Esophagus squamous epithelium (tissue), 5 donors: ENCODE measurements around the gene TFCP2. TPM values are rescaled to one million over a fixed set of nuclear protein-coding genes. Genes with fewer than 3 reads are reported as not detected.

Source experiments
- DNase-seq: peaks from one replicate; lab custom pipeline; 2025; lab: John Stamatoyannopoulos, UW
- H3K27ac ChIP-seq, 4 donors: fragments of 200-600 bp; sonication (generic); one replicate each; pipeline ENCODE4 v1.5.1; 2016 to 2019; ENCODE audit warnings: mild to moderate bottlenecking in 1 of 4
- H3K27me3 ChIP-seq, 4 donors: fragments of 200-600 bp; sonication (generic); 1 replicate in 3 of 4; 2 replicates in 1 of 4; pipeline versions ENCODE4 v1.5.1 to v1.6.0; 2017 to 2021; ENCODE audit warnings: antibody characterized with exemption in 1 of 4
- H3K36me3 ChIP-seq, 3 donors: fragments of 200-600 bp; sonication (generic); one replicate each; pipeline ENCODE4 v1.5.1; 2016 to 2019
- H3K4me1 ChIP-seq, 3 donors: fragments of 200-600 bp; sonication (generic); one replicate each; pipeline ENCODE4 v1.5.1; 2017 to 2019
- H3K4me3 ChIP-seq, 4 donors: fragments of 200-600 bp; sonication (generic); 1 replicate in 3 of 4; 2 replicates in 1 of 4; pipeline ENCODE4 v1.5.1; 2016 to 2019; ENCODE audit warnings: mild to moderate bottlenecking in 2 of 4, moderate library complexity in 1 of 4
- H3K9me3 ChIP-seq, 3 donors: fragments of 200-600 bp; sonication (generic); one replicate each; pipeline ENCODE4 v1.5.1; 2016 to 2019
- POLR2A ChIP-seq, 4 donors: fragments of 450-650 bp; IDR thresholded peaks; one replicate each; pipeline ENCODE4 v1.6.1; 2017; ENCODE audit warnings: antibody characterized with exemption in 4 of 4, mild to moderate bottlenecking in 4 of 4, moderate library complexity in 3 of 4
- WGBS, 2 donors: methylation state at CpG; one replicate each; pipeline ENCODE4 v1.1.5; 2018; 5-methylcytosine and 5-hydroxymethylcytosine counted together
- intact Hi-C: fragments of 100-400 bp; cut with DNase I; formaldehyde crosslinking; loops from one replicate; pipeline ENCODE4 v1.15.0; 2022
- total RNA-seq, 4 donors: library from RNA; depleted of rRNA; stranded (reverse); fragments of >200 nt; gene quantifications; one replicate each; pipeline ENCODE4 v1.1.0, GENCODE V29; 2016
- TF ChIP-seq, protein P1 (sequence below), 6 experiments: fragments of 450-650 bp in 4 of 6; fragments of 200-600 bp in 2 of 6; sonication (generic) in 2 of 6; IDR thresholded peaks; one replicate each; pipeline ENCODE4 v1.5.1; 2016 to 2019; ENCODE audit warnings: antibody characterized with exemption in 6 of 6, mild to moderate bottlenecking in 4 of 6, moderate library complexity in 4 of 6
- donor health status: DM: yes; HTN: yes; CAD: no.

Gene TFCP2
- total RNA-seq, 4 donors from 2014 or later = 10.8 to 12.0 (median 11.7) TPM

DNA sequence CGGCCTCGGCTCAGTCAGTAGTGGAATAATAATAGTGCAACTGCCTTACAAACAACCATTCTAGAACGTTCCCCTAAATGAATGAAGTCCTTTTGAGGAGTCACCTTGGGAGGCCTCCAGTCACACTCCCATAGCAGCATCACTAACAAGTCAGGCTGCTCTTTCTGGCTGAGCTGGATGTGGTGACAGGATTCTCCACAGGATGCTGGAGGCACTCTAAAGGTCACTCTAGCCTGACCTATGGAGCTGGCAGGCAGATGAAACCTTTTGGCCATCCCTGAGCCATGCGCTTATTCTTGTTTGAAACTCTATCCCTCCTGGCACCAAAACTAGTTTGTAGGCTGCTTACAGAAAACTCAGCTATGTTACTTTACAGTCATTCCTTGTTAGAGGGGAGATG, 17.9 kb upstream of the TFCP2 start:
- no peaks in the 10 kb centered on the region for H3K9me3 ChIP-seq
- WGBS, 2 donors = 90 to 100% methylated on average over 1 to 2 of the region's 4 CpGs
- H3K27ac ChIP-seq = no peak overlapping the region
- TF ChIP-seq, protein P1, sequence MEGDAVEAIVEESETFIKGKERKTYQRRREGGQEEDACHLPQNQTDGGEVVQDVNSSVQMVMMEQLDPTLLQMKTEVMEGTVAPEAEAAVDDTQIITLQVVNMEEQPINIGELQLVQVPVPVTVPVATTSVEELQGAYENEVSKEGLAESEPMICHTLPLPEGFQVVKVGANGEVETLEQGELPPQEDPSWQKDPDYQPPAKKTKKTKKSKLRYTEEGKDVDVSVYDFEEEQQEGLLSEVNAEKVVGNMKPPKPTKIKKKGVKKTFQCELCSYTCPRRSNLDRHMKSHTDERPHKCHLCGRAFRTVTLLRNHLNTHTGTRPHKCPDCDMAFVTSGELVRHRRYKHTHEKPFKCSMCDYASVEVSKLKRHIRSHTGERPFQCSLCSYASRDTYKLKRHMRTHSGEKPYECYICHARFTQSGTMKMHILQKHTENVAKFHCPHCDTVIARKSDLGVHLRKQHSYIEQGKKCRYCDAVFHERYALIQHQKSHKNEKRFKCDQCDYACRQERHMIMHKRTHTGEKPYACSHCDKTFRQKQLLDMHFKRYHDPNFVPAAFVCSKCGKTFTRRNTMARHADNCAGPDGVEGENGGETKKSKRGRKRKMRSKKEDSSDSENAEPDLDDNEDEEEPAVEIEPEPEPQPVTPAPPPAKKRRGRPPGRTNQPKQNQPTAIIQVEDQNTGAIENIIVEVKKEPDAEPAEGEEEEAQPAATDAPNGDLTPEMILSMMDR (IDR thresholded peaks at IDR 0.05) = no peak
- TF ChIP-seq POLR2A (IDR thresholded peaks at IDR 0.05) = no peak
- intact Hi-C loops = no loop called here
- H3K4me3 ChIP-seq = no peak overlapping the region
- H3K36me3 ChIP-seq = peaks cover 0 to 35% (median 0%) of the 10 kb centered on the region in 3 donors
- no peaks in the 10 kb centered on the region for H3K27me3 ChIP-seq
- DNase-seq = no peak
- H3K4me1 ChIP-seq = peaks cover 0 to 26% (median 0%) of the 10 kb centered on the region in 3 donors

- no peaks in the 10 kb centered on the region for H3K9me3 ChIP-seq
- no peak overlapping the region for H3K4me3 ChIP-seq
- no peak for DNase-seq
- peaks cover 0 to 35% (median 0%) of the 10 kb centered on the region in 3 donors for H3K36me3 ChIP-seq
- intact Hi-C loops = no loop called here
- H3K27ac ChIP-seq = no peak overlapping the region
- H3K4me1 ChIP-seq = peaks cover 0 to 26% (median 0%) of the 10 kb centered on the region in 3 donors
- TF ChIP-seq, protein P1 (IDR thresholded peaks at IDR 0.05) = no peak
- TF ChIP-seq POLR2A (IDR thresholded peaks at IDR 0.05) = no peak
- 83 to 89% methylated on average over 1 to 11 of the region's 14 CpGs for WGBS, 2 donors
- H3K27me3 ChIP-seq = no peaks in the 10 kb centered on the region
These were observed 16.9 kb upstream of the TFCP2 start for GRCh38 chr12:51189790-51190355.

GRCh38 chr12:51188359-51189051, 15.6 kb upstream of the TFCP2 start:
- no peaks in the 10 kb centered on the region for H3K27me3 ChIP-seq
- WGBS, 2 donors = 77 to 79% methylated on average over 12 to 13 of the region's 14 CpGs
- peaks cover 0 to 33% (median 0%) of the 10 kb centered on the region in 3 donors for H3K4me1 ChIP-seq
- no peak for DNase-seq
- peaks cover 0 to 35% (median 0%) of the 10 kb centered on the region in 3 donors for H3K36me3 ChIP-seq
- H3K27ac ChIP-seq = no peak overlapping the region
- intact Hi-C loops = no loop called here
- no peaks in the 10 kb centered on the region for H3K9me3 ChIP-seq
- no peak overlapping the region for H3K4me3 ChIP-seq
- TF ChIP-seq, protein P1 (IDR thresholded peaks at IDR 0.05) = no peak
- TF ChIP-seq POLR2A (IDR thresholded peaks at IDR 0.05) = no peak

- Histone ChIP-seq H3K36me3 (peaks cover 0 to 33% (median 0%) of the 10 kb centered on the region in 3 donors), H3K4me1 (peaks cover 0 to 33% (median 0%) of the 10 kb centered on the region in 3 donors), H3K4me3 (no peak overlapping the region), H3K27ac (no peak overlapping the region), H3K27me3 (no peaks in the 10 kb centered on the region), H3K9me3 (no peaks in the 10 kb centered on the region)
- WGBS, 2 donors = 66 to 70% methylated on average over 5 of the region's 5 CpGs
- no peak for DNase-seq
- no peak for TF ChIP-seq POLR2A (IDR thresholded peaks at IDR 0.05)
- TF ChIP-seq, protein P1 (IDR thresholded peaks at IDR 0.05) = no peak
- intact Hi-C loops = no loop called here
These were observed 14.5 kb upstream of the TFCP2 start for GRCh38 chr12:51187370-51187987.
